ENCODE results near the gene CEP70. TPM values are rescaled to one million over a fixed set of nuclear protein-coding genes. Genes with fewer than 3 reads are reported as not detected.

CEP70 gene
- total and polyA plus RNA-seq, 2 experiments from 2014 or later, result 29.1 to 43.1 TPM

DNA sequence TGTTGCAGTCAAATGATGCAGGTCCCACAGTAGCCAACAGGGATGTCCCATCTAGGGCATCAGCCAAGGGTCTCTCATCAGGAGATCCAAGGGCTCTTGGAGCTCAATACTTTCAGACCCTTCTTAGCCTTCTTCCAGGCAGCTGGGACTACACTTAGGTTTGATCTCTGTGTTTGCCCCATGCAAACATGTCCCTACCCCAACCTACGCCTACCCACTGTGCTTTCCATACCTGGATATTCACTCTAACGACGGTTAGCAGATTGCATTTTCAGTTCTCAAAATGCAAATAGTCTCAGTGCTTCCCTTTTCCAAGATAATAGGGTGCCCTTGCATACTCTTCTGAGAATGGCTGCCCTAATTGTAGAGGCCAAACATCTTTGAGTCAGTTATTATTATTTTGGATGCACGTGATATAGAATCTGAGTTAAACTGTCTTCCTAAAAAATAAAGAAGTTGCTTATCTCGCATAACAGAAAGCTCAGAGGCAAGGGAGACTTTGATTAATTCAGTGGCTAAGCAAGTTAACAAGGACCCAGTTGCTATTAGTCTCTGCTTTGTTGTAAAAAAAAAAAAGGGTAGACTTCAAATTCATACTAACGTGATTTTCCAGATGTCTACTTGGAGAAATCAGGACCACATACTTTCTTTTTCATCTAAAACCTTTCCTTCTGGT lies 1.0 kb upstream of the CEP70 start:
- no peak for DNase-seq (ENCODE audit: low read depth in 1 of 2, low spot score in 1 of 2)
- no peaks in the 10 kb centered on the region for H3K36me3 ChIP-seq
- H3K27me3 ChIP-seq, result no peaks in the 10 kb centered on the region
- TF ChIP-seq, protein P1, sequence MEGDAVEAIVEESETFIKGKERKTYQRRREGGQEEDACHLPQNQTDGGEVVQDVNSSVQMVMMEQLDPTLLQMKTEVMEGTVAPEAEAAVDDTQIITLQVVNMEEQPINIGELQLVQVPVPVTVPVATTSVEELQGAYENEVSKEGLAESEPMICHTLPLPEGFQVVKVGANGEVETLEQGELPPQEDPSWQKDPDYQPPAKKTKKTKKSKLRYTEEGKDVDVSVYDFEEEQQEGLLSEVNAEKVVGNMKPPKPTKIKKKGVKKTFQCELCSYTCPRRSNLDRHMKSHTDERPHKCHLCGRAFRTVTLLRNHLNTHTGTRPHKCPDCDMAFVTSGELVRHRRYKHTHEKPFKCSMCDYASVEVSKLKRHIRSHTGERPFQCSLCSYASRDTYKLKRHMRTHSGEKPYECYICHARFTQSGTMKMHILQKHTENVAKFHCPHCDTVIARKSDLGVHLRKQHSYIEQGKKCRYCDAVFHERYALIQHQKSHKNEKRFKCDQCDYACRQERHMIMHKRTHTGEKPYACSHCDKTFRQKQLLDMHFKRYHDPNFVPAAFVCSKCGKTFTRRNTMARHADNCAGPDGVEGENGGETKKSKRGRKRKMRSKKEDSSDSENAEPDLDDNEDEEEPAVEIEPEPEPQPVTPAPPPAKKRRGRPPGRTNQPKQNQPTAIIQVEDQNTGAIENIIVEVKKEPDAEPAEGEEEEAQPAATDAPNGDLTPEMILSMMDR (IDR thresholded peaks at IDR 0.05; ENCODE audit: low read depth, low read length), result no peak
- H3K4me1 ChIP-seq (ENCODE audit: low read depth), result no peaks in the 10 kb centered on the region
- H3K9me3 ChIP-seq (ENCODE audit: low read depth), result no peaks in the 10 kb centered on the region
- no peak overlapping the region for H3K4me3 ChIP-seq
- no peak overlapping the region for H3K27ac ChIP-seq

DNA sequence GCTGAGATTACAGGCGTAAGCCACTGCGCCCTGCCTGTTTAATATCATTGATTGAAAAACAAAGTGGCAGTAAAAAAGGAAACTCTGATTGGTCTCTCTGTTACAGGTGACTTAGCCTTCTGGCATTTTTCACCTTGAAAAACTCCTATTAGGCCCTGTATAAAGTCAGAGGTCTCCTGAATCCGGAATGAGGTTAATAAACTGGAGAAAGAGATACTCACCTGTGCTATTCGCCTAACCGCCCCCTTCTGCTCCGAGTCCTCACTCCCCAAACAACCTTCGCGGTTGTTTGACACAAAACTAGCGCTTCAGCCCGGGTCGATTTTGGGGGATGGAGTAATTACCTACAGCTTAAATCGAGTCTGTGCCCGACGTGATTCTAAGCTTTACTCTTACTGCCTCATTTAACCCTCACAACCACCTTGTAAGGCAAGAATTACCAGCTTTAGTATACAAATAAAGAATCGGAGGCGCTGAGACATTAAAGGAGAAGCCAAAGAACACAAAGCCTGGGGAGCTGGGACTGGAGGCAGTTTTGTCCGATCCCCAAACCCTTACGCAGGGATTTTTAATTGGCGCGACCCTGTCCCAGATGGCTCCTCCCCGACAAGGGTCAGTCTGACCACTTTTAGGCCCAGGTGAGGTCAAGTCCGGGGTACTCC lies 441 bp downstream of the CEP70 start:
- H3K4me3 ChIP-seq, result peak overlapping the region; percentile 47
- no peaks in the 10 kb centered on the region for H3K4me1 ChIP-seq (ENCODE audit: low read depth)
- H3K27me3 ChIP-seq, result no peaks in the 10 kb centered on the region
- TF ChIP-seq, protein P1 (IDR thresholded peaks at IDR 0.05; ENCODE audit: low read depth, low read length), result no peak
- H3K27ac ChIP-seq, result peak overlapping the region; percentile 90
- H3K9me3 ChIP-seq (ENCODE audit: low read depth), result no peaks in the 10 kb centered on the region
- no peaks in the 10 kb centered on the region for H3K36me3 ChIP-seq
- DNase-seq (ENCODE audit: low read depth in 1 of 2, low spot score in 1 of 2), result peak in 1 of 2 donors; percentile 10

DNA sequence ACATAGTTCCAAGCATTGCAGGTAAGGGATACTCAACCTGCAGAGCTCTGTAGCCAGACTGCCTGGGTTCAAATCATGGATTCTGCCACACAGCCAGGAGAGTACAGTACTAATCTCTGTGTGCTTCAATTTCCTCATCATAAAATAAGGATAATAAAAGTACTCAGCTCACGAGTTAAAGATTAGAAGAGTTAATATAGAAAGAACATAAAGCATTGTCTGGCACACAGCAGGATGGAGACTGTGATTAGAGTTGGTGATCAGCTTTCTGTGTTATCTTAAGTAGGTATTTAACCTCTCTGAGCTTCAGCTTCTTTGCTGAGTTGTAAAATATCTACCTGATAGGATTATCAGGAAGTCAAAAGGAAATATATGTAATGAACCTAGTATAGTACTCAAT lies 2.7 kb downstream of the CEP70 start:
- Histone ChIP-seq H3K9me3 (ENCODE audit: low read depth) (no peaks in the 10 kb centered on the region), H3K36me3 (no peaks in the 10 kb centered on the region), H3K27me3 (no peaks in the 10 kb centered on the region), H3K4me1 (ENCODE audit: low read depth) (no peaks in the 10 kb centered on the region), H3K27ac (no peak overlapping the region), H3K4me3 (no peak overlapping the region)
- TF ChIP-seq, protein P1 (IDR thresholded peaks at IDR 0.05; ENCODE audit: low read depth, low read length), result no peak
- DNase-seq (ENCODE audit: low read depth in 1 of 2, low spot score in 1 of 2), result no peak

DNA sequence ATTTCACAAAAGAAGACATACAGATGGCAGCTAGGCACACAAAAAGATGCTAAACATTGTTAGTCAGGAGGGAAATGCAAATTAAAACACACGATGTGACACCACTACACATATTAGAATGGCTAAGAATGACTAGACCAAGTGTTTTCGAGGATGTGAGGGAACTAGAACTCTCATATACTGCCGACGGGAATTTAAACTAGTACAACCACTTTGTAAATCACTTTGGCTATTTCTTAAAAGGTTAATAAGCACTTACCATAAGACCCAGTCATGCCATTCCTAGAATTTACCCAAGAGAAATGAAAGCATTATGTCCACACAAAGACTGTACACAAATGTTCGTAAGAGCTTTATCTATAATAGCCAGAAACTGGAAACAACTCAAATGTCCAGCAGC lies 5.6 kb downstream of the CEP70 start:
- TF ChIP-seq, protein P1 (IDR thresholded peaks at IDR 0.05; ENCODE audit: low read depth, low read length), result no peak
- H3K4me1 ChIP-seq (ENCODE audit: low read depth), result no peaks in the 10 kb centered on the region
- no peak overlapping the region for H3K27ac ChIP-seq
- H3K36me3 ChIP-seq, result no peaks in the 10 kb centered on the region
- no peaks in the 10 kb centered on the region for H3K9me3 ChIP-seq (ENCODE audit: low read depth)
- H3K4me3 ChIP-seq, result no peak overlapping the region
- no peaks in the 10 kb centered on the region for H3K27me3 ChIP-seq
- no peak for DNase-seq (ENCODE audit: low read depth in 1 of 2, low spot score in 1 of 2)

DNA sequence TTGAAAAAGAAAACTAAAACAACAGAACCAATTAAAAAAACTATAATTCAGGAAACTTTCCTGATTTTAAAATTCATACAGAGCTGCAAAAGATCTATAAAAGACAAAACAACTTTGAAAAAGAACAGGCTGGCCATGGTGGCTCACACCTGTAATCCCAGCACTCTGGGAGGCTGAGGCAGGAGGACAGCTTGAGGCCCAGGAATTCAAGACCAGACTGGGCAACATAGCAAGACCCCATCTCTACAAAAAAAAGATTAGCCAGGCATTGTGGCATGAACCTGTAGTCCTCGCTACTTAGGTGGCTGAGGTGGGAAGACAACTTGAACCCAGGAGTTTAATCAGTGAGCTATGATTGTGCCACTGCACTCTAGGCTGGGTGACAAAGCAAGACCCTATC lies 6.7 kb downstream of the CEP70 start:
- Histone ChIP-seq H3K36me3 (no peaks in the 10 kb centered on the region), H3K9me3 (ENCODE audit: low read depth) (no peaks in the 10 kb centered on the region), H3K4me1 (ENCODE audit: low read depth) (no peaks in the 10 kb centered on the region), H3K4me3 (no peak overlapping the region), H3K27me3 (no peaks in the 10 kb centered on the region), H3K27ac (no peak overlapping the region)
- no peak for DNase-seq (ENCODE audit: low read depth in 1 of 2, low spot score in 1 of 2)
- TF ChIP-seq, protein P1 (IDR thresholded peaks at IDR 0.05; ENCODE audit: low read depth, low read length), result no peak

Data from cardiac muscle cell (in vitro differentiated cells and primary cell).